8988T (cell line): ENCODE results near the gene CSTPP1.

ENCODE experiments used
- DNase-seq: peaks from one replicate; pipeline ENCODE4 v3.0.0; 2011

CSTPP1 gene

DNA sequence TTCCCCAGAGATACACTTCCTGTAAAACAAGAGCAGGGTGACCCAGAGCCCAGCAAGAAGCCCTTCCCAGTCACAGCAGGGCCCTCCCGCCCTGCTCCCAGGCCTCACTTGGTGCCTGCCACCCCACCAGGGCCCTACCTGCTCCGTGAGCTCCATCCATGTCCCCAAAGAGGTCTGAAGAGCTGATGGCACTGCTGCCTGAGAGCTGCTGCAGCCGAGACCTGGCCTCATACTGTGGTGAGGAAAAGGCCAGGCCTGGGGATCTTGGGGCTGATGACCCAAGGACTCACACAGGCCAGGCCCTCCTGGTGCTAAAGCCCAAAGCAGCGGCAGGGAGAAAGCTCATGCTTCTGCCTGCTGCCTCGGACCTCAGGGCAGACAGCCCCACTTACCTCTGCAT lies 229.8 kb downstream of the CSTPP1 start:
- no peak for DNase-seq

- DNase-seq: no peak
Observed at GRCh38 chr11:47171061-47171838, 234.7 kb downstream of the CSTPP1 start.

GRCh38 chr11:47171856-47172255 lies 235.3 kb downstream of the CSTPP1 start:
- no peak for DNase-seq

DNA sequence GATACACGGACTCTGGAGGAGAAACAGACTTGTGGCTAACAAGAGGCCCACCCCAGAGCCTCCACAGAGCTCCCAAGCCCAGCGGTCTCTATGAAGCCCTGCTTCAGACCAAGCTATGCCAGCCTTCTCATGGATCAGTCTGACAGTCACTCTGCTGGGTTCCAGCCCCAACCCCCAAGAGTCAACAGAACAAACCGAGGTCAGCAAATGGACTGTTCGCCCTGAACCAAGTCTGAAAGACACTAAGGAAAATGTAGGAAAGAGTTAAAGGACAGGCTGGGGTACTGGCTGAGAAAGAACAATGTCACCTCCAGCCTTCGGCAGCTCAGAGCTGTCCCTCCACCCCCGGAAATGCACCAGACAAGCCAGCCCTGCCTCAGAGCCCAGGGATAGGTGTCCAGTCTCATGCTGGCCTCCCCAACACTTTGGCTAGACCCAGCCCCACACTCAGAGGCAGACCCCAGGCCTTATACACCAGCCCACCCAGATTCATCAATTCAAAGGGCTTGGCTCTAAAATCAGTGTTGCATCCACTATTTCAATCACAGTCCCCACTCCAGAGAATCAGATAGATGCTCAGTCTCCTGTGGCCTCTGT lies 236.3 kb downstream of the CSTPP1 start:
- no peak for DNase-seq

- DNase-seq: no peak
Observed at GRCh38 chr11:47175746-47176327, 239.3 kb downstream of the CSTPP1 start.

- peak; percentile 100 for DNase-seq
Observed at GRCh38 chr11:47176328-47177228, 240.0 kb downstream of the CSTPP1 start, which contains the start of gene ARFGAP2. ARFGAP2 (minus strand) TSS chr11:47176879; CDS start chr11:47176853, 26 bp downstream.

DNA sequence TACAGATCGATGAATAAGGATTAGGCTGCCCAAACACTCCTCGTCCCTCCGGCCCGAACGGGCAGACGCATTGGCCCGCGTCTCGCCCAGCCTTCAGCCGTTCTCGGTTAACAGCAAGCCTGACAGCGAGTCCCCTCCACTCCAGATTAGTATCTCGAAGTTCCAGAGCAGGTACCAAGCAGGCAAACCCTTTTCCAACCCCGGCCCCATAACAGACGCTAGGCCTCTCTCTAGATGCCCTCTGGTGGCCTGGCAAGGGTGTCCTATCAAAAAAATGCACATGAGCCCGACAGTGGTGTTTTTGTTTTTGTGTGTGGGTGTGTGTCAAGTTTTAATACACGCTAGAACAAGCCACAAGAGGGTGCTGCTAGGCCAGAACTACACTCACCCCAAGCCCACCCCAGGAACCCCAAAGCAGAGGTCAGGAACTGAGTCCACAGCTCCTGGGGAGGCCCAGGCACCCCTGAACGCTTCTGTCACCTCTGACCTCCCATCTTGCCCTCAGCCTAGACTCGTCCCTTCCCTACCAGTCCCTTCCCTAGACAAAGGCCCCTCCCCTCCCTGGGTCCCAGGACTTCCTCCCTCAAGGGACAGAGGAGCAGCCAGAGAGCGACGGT lies 240.8 kb downstream of the CSTPP1 start:
- peak; percentile 77 for DNase-seq

DNA sequence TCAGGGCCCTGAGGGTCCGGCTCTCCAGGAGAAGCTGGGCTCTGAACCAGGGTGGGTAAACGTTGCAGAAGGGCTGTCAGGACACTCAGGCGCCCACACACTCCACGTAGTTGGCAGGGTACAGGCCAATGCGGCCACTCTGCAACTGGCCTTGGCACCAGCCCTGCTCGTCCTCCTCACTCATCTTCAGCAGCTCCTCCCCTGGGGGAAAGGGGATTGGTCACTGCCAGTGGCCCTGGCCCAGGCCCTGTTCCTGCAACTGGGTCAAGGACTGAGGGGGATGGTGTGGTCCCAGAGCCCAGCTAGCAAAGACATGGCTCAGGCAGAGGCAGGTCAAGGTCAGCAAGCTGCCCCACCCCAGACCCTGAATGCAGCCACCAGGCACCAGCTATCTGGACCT lies 241.3 kb downstream of the CSTPP1 start:
- no peak for DNase-seq

- no peak for DNase-seq
Observed at GRCh38 chr11:47178316-47178715, 241.8 kb downstream of the CSTPP1 start.

DNA sequence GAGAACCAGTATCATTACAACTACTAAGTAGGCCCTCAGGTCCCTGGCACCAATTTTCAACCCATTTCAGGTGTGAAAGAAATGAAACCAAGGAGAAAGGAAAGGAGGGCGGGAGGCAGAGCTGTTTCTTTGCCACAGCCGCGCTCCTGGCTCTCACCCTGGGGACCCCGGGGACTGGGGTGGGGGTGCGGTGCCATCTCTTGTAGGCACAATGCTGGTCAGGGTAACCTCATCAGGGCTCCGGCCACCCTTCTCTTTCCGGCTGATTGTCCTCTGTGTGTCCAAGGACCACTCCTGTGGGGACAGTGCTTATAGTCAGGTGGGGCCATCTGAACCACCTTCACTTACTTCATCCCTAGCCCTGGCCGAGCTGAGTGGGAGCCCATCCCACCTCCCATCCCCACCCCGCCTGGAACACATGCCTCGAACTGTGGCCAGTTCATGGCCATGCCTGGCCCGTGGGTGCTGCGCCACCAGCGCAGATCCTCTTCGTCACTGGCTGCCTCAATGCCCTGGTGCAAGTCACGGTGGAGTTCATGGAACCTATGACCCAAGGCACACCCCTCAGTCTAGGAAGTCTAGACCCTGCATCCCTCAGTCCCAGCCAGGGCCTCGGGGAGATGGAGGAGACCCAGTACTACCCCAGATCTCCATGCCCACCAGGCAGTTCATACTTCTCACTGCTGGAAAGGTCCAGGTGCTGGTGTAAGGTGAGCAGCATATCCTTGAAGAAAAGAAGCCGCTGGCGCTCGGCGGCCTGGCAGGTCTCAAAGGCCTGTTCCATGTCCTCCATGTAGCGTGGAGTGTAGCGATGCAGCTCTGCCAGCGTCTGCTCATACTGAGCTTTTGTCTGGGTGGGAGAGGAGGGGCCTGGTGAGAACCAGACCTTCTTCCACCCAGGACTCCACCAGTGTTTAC lies 242.4 kb downstream of the CSTPP1 start:
- no peak for DNase-seq

- peak; percentile 93 for DNase-seq
Observed at GRCh38 chr11:47179655-47179991, 243.1 kb downstream of the CSTPP1 start.

- DNase-seq: no peak
Observed at GRCh38 chr11:47180006-47180787, 243.6 kb downstream of the CSTPP1 start.

GRCh38 chr11:47181271-47181670 lies 244.7 kb downstream of the CSTPP1 start:
- no peak for DNase-seq

- DNase-seq: no peak
Observed at GRCh38 chr11:47182380-47182779, 245.8 kb downstream of the CSTPP1 start.

- DNase-seq: no peak
Observed at GRCh38 chr11:47183031-47183856, 246.7 kb downstream of the CSTPP1 start.

DNA sequence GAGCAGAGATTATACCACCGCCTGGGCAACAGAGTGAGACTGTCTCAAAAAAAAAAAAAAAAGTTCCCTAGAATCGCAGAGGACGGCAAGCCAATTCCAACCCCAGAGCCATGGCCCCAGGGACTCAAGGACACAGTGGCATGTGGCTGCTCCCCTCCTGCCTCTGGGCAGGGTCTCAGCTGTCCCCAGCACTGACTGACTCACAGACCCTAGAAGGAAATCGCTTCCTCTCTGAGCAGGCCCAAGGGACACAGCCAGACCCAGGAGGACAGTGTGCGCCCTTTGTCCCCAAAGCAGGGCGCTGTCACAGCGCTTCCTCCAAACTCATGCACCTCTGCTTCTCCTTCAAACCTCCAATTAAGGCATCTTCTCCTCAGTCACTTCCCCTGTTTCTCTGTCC lies 247.4 kb downstream of the CSTPP1 start:
- DNase-seq: no peak

DNA sequence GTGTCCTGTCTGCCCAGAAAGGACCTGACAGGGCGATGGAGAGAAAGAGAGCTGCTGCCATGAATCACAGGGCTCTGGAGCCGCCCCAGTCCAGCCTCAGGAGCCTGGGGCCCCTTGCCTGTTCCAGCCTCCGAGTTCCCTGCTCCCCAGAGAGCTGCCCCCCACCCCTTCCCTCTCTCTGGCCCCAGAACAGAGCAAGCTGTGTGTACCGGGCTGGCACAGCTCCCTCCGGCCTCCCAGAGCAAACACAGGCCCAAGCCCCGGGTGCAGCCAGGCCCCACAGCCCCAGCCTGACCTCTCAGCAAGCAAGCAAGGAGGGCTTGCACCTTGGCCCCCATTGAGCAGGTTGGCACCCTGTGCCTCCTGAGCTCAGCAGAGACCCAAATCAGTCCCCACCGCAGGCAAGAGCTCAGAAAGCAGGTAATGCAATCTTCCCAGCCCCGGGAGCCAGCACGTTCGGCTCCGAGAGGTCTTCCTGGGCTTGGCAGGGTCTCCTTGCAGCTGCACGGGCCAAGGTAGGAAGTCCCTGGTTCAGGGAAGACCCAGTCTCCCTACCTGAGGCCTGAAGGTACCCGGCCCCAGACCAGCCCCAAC lies 248.2 kb downstream of the CSTPP1 start:
- DNase-seq: no peak

GRCh38 chr11:47185305-47186075 lies 248.9 kb downstream of the CSTPP1 start:
- DNase-seq: peak; percentile 78
